ENCODE data around the gene PSORS1C2. TPM values are rescaled to one million over a fixed set of nuclear protein-coding genes. Genes with fewer than 3 reads are reported as not detected.
"Not testable (repeated sequence)": the region's sequence is repeated elsewhere in the genome, so short reads cannot be mapped to it uniquely, and the experiment has no call there.

PSORS1C2 gene
- polyA plus RNA-seq (ENCODE audit: insufficient read length in 4 of 4), result under 1 TPM in 1 of 4 donors, not detected in 3; 0.17 TPM

DNA sequence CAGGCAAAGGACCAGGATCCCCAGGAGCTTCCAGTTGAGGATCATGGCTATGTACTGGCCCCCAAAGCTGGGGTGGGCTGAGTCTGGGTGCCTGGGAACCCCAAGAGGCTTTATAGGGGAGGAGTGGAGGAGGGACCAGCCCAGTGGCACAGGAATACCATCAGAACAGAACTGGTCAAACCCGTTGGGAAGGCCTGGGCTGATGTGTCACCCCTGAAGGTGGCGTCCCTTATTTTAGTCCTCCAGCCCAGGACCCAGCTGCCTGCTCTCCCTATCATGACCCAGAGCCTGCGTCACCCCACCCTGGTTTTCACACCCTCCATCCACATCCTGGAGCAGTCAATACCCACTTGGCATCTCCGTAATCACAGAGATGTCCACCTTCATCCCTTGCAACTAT lies at the start of gene PSORS1C2:
Gene PSORS1C2 (minus strand): TSS at position 85 of the 400 bp plus-strand sequence. CDS start 40 bp downstream, at position 45.
- DNase-seq (ENCODE audit: low read depth in 4 of 4, low spot score in 3 of 4), result no peak

DNA sequence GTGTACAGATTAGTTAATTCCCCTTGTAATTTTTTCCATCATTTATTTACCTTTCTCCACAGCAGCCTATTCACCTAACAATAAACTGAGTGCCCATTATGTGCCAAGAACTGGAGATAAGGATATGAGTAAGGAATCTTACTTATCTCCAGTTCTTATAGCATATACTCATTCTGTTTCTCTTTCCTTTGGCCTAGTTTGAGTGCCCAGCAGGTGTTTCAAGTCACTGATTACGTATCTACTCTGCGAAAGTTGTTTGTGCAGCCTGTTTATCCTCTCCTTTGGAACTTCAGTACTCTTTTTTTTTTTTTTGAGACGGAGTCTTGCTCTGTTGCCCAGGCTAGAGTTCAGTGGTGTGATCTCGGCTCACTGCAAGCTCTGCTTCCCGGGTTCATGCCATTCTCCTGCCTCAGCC lies 48.9 kb upstream of the PSORS1C2 start:
- DNase-seq (ENCODE audit: low read depth in 4 of 4, low spot score in 3 of 4), result no peak

DNA sequence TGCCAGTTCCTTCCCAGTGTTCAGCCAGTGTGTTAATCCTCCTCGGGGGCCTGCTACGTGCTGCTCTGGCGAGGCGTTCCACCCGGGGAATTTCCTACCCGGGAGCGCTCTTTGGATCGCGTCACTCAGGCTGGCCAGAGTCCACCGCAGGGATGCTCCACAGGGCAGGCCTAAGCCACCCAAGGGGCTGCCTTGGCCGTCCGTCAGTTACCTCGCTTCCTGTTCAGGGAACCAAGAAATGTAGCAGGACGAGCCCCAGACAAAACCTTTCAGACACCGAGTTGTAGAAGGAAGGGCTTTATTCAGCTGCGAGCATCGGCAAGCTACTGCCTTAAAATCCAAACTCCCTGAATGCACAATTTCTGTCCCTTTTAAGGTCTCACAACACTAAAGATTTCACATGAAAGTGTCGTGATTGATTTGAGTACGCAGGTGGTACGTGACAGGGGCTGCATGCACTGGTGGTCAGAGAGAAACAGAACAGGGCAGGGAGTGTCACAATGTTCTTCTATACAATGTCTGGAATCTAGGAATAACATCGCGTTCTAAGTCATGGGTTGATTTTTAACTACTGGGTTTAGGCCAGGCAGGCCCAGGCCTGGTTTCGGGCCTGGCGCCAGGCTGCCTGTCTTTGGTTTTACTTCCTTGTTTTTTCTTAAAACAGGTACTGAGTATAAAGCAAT lies 47.3 kb upstream of the PSORS1C2 start:
- DNase-seq (ENCODE audit: low read depth in 4 of 4, low spot score in 3 of 4), result no peak

DNA sequence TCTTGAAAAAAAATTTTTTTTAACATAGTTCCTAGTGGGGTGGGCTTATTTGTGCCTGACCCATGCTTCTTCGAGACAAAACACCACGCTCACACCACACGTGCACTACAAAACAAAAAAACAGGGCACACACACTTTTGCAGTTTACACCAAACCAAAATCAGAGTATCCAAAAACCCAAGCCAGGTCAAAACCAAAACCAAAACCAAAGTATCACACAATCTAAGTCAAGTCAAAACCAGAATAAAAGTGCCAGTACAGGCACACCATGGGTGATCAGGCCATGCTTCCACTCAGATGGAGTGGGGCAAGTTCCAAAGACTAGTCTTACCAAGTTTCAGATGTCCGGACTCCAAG lies 46.8 kb upstream of the PSORS1C2 start:
- DNase-seq (ENCODE audit: low read depth in 4 of 4, low spot score in 3 of 4), result not testable (repeated sequence)

DNA sequence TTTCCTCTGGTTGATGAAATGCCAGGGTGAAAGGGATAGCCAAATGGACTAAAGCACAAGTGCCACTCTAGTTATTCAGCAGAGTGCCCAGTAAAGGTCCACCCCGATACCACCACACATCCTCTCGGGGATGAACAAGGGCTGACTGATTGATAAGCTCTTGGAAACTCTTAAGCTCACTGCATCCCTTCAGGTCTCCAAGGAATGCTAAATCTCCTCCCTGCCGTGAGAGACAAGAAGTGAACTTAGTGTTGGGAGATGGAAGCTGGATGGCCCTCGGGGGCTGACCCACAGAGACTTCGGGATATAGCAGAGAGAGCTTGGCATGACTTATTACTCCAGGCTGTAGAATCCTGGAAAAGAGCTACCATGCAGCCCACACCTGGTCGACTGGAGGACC lies 45.0 kb upstream of the PSORS1C2 start:
- not testable (repeated sequence) for DNase-seq (ENCODE audit: low read depth in 4 of 4, low spot score in 3 of 4)

DNA sequence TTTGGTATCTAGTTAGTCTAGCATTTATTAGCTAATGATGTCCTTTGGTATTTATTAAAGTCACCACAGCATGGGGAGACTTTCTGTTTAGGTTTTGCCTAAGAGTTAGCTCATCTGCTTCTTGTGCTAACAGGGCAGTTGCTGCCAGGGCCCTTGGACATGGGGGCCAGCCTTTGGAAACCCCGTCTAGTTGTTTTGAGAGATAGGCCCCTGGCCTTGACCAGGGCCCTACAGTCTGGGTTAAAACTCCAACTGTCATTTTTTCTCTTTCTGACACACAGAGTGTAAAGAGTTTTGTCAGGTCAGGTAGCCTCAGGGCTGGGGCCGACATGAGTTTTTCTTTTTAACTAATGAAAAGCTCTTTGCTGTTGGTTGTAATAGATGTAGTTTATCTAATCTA lies 44.4 kb upstream of the PSORS1C2 start:
- DNase-seq (ENCODE audit: low read depth in 4 of 4, low spot score in 3 of 4), result not testable (repeated sequence)

DNA sequence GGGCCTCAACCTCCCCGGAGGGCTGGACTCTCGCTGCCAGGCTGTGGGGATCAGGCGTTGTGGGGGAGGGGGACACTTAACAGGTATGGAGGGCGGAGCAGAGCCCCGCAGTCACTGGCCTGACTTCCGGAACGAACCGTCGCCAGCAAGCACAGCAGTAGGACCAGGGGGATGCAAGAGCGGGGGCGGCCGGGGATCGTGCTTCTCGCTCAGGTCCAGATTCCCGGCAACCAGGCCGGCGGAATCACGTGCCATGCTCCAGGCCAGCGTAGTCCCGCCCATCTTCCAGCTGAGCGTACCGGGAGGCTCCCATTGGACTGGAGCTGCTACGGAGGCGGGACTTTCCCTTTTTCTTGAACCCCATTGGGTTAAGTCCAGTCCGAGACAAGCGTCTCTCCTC lies 41.6 kb upstream of the PSORS1C2 start:
- peak in 1 of 4 donors; percentile 48 for DNase-seq (ENCODE audit: low read depth in 4 of 4, low spot score in 3 of 4)

DNA sequence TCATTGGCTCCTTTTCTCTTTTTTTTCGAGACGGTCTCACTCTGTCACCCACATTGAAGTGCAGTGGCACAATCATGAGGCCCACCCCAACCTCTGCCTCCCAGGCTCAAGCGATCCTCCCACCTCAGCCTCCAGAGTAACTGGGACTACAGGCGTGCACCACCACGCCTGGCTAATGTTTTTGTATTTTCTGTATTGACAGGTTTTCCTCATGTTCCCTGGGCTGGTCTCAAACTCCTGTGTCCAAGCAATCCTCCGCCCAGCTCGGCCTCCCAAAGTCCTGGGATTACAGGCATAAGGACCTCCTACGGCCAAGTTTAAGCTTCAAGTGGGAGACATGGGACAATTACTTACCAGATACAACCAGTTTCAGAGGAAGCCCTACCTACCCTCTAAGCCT lies 41.0 kb upstream of the PSORS1C2 start:
- DNase-seq (ENCODE audit: low read depth in 4 of 4, low spot score in 3 of 4), result no peak

DNA sequence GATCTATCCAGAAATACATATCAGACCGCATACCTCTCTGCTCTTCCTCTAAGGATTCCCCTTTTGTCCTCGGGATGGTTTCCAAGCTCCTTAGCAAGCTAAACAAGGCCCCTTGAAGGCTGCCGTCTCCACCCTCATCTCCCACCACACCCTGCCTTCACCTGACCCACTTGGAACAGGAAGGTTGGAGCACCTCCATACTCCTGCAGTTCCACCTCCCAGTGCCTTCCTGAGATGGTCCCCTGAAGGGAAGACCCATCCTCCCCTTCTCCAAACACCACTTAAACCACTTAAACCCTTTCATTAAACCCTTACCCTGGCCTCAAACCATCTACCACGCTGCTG lies 40.1 kb upstream of the PSORS1C2 start:
- DNase-seq (ENCODE audit: low read depth in 4 of 4, low spot score in 3 of 4), result no peak

DNA sequence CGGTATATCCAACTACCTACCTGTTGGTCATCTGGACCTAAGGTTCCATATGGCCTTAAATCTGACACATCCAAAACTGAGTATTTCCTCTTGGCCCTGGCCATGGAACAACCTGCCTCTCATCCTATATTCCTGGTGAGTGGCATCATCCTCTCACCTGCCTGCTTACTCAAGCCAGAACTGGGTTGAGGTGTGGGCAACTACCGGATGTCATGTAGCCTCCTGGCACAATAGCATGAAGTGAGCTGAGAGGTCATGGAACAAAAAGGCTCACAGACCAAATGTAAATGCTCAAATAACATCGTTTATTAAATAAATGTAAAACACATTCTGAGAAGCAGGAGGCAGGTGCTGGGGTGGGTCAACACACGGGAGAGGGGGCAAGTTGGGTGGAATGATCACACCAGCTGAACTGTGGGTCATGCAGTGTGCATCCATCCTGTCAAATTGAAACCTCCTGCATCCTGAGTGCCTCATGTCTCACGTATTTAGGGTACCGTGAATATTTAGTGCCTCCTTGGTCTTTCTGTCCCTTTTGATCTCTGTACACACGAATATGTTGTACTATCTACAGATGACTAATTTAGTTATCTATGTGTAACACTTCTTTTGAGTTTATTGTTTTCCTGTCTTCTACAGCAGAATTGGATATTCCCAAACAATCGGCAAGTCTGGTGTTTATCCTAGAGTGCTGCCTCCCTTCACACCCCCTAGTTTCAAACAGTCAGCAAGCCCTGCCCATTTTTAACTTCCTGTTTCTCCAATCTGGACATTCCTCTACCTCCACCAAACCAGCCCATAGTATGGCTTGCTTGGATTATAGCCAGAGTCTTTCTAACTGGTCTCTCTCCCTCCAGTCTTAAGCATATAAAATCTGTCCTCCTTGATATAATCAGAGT lies 39.5 kb upstream of the PSORS1C2 start:
- DNase-seq (ENCODE audit: low read depth in 4 of 4, low spot score in 3 of 4), result no peak

DNA sequence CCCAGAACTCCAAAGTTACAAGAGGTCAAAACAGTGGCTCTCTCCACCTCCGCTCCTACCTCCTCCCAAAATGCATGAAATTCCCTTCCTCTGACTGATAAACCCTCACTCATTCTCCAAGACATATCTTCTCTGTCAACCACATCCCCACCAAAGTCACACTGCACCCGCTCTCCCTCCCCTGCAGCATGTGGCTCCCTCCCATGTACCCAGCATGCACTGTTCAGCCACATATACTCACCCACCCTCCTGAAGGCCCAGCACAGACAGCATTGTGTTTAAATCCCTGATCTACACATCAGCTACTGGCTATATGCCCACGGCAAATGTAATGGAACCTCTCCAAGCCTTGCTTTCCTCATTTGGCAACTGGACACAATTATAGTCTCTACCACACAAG lies 37.1 kb upstream of the PSORS1C2 start:
- no peak for DNase-seq (ENCODE audit: low read depth in 4 of 4, low spot score in 3 of 4)

DNA sequence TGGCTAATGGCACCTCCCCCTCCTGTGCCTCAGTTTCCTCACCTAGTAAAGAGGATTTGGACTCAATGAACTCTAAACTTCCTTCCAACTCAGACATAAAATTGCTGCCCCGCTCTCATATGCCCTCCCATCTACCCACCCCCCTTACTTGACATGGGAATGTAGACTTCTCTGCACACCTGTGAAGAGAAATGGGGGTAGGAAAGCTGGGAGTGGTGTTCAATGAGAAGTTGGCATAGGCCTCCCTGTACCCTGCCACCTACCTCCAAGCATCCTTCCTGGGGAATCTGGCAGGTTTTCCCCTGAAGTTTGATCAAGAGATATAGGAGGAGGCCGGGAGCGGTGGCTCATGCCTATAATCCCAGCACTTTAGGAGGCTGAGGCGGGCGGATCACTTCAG lies 35.5 kb upstream of the PSORS1C2 start:
- DNase-seq (ENCODE audit: low read depth in 4 of 4, low spot score in 3 of 4), result no peak

DNA sequence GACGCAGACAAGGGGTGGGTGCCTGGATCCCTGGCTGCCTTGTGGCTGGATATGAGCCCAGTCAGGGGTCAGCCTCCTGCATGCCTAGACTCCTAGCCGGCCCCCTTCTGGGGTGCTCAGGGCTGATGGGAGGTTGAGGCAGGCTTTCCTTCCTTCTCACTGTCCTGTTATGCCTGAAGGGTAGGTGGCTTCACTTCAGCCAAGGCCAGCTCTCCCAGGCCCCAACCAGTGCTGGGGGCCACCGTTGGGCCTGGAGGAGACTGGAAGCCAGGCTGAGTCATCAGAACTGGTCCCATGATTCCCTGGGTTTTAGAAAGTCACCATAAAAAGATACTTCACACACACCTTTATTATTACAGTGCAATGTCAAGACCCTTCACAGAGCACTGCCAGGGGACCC lies 34.5 kb upstream of the PSORS1C2 start:
- DNase-seq (ENCODE audit: low read depth in 4 of 4, low spot score in 3 of 4), result no peak

DNA sequence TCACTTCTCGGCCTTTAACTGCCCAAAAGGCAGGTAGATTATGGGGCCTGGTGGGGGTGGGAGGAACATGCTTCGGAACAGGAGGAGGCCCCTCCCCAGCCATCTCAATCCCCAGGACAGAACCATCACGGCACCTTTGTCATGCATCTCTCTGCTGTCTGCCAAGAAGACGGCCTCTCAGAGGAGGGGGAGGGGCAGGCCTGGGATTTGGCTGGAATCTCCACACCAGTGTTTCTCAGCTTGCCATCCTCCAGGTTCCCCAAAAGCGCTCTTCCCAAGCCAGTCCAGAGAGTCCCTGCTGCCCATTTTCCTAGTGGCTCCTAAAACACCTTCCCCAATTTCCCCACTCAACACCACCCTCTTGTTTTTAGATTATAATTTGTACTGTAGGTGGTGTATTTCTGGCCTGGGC lies 34.1 kb upstream of the PSORS1C2 start:
- no peak for DNase-seq (ENCODE audit: low read depth in 4 of 4, low spot score in 3 of 4)

DNA sequence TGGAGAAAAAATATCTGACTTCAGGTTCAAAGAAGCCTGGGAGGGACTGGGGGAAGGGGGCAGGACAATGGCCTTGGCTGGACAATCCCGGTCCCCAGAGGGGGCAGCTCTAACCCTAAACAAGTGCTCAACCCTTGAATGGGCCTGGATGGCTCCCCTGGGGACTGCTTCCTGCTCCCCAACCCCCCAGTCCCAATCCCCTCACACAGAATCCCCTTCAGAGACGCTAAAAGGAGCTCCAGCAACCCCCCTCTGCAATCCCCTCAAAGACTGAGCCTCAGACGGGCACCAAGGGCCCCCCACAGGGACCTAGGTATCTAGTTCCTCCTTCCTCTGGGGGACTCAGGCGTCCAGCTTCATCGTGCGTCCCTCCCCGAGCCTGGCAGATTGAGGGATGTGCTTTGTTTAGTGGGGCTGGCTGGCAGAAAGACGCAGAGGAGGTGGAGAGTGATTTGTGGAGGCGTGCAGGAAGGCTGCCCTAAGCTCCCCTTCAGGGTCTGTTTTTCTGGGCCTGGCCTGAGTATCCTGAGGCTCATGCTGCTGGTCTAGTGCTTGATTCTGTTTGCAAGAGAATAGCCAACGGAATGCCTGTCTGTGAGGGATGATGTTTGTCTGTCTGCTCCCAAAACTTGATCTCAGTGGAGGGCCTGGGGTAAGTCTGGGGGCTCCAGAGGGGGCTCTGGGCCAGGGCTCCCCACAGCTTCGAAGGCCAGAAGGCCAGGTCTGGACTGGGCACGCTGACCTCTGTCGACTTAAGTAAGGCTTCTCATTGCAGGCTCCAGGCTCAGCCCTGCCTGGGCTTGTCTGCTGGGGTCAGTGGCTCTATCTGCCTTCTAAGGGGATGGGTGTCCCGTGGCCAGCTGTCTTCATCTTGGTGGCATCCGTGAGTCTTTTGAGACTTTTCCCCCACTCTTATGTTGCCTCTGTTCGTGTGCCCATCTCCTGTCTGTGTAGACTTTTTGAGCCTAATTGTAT lies 33.4 kb upstream of the PSORS1C2 start:
- no peak for DNase-seq (ENCODE audit: low read depth in 4 of 4, low spot score in 3 of 4)

DNA sequence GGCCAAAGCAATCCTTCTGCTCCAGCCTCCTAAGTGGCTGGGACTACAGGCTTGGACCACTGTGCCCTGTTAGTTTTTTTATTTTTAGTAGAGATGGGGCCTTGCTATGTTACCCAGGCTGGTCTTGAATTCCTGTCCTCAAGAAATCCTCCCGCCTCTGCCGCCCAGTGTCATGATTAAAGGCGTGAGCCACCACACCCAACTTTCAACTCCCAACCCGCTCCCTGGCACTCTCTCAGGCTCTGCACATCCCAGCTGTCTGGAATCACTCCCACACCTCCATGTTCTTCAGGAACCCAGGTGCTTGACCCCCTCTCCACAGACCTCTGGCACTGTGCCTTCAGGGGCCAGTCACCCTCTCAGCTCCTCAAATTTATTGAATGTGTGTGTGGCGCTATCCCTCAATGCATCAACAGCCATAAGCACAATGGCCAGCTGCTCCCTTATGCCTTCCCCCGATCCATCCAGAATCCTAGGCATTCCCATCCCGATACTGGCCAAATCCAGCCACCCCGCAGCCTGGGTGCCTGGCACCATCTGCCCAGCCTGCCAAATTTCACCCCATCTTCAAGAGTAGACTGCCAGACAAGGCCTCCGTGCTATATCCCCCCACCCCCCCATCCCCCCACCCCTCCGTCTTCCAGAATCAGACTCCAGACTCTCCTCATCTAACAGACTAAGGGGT lies 32.3 kb upstream of the PSORS1C2 start:
- DNase-seq (ENCODE audit: low read depth in 4 of 4, low spot score in 3 of 4), result no peak

DNA sequence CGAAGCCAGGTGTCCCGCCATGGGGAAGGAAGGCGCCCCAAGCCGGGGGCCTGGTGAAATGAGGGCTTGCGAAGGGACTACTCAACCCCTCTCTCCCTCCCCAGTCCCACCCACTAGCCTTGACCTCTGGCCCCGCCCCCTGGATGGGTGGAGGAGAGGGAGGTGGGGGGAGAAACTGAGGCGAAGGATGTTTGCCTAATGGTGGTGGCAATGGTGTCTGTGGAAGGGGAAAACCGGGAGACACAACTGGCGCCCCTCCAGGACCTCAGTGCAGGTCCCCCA lies 31.7 kb upstream of the PSORS1C2 start, which contains the start of gene POU5F1:
Gene POU5F1 (minus strand): TSS at position 83 of the 282 bp plus-strand sequence. CDS start 62 bp downstream, at position 21.
- DNase-seq (ENCODE audit: low read depth in 4 of 4, low spot score in 3 of 4), result no peak

DNA sequence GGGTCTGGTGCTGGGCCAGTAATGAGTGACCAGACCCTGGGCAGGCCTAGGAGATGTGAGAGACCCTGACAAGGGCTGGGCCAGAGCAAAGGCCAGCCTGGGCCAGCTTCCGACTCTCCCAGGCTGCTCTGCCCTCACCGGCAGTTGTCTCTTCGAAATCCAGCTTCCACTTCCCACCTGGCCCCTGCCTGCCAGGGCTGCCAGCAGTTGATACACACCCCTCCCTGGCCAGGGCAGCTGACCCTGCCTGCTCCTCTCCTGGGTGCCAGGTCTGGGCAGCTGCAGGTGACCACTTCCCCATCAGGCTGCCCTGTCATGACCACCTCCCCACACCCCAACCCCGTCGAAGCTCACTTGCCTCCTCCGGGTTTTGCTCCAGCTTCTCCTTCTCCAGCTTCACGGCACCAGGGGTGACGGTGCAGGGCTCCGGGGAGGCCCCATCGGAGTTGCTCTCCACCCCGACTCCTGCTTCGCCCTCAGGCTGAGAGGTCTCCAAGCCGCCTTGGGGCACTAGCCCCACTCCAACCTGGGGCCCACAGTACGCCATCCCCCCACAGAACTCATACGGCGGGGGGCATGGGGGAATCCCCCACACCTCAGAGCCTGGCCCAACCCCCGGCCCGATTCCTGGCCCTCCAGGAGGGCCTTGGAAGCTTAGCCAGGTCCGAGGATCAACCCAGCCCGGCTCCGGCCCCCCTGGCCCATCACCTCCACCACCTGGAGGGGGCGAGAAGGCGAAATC lies 31.2 kb upstream of the PSORS1C2 start:
- not testable (repeated sequence) for DNase-seq (ENCODE audit: low read depth in 4 of 4, low spot score in 3 of 4)

DNA sequence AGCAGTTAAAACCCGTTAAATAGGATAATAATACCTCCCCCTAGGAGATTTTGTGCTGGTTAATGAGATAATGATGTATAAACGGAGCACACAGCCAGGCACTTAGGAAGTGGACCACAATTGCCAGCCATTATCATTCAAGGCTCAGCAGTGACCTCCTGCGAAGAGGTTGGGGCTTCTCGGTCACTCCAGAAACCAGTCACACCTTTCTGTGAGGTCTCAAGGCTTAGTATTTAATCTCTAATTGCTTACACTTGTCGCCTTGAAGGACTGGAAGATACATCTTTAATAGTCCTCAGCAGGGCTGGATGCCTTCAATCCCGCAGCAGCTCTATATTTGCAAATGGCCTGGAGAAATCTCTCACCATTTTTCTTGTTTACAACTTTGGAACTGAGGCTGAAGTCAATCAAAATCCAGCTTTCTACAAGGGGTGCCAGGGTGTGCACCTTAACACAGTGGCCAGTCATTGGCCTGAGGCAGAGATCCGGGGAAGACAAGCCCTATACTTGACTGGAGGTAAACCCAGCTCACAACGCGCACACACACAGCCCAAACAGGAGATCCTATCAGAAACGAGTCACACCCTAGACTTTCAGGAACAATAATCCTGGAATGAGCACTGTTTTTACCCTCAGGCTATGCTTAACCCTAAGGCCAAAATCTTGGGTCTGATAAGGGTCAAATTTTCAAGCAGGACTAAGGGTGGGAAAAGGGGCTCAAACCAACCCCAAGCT lies 30.4 kb upstream of the PSORS1C2 start:
- no peak for DNase-seq (ENCODE audit: low read depth in 4 of 4, low spot score in 3 of 4)

Measured in left renal pelvis (tissue), 4 donors.